ENCODE measurements around the gene TBXA2R.
"Not testable (repeated sequence)": the region's sequence is repeated elsewhere in the genome, so short reads cannot be mapped to it uniquely, and the experiment has no call there.

The TBXA2R gene

DNA sequence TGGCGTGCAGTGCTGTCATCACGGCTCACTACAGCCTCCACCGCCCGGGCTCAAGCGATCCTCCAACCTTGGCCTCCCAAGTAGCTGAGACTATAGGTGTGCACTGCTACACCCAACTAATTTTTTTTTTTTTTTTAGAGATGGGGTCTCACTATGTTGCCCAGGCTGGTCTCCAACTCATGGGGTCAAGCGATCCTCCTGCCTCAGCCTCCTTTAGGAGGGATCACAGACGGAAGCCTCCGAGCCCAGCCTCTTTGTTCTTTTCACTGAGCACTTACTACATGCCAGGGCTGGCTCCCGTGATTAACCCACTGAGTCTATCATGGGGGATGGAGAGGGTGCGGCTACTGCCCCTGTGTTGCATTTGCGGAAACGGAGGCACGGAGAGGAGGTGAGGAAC lies 32.8 kb upstream of the TBXA2R start:
- no peak for DNase-seq (ENCODE audit: low spot score)

DNA sequence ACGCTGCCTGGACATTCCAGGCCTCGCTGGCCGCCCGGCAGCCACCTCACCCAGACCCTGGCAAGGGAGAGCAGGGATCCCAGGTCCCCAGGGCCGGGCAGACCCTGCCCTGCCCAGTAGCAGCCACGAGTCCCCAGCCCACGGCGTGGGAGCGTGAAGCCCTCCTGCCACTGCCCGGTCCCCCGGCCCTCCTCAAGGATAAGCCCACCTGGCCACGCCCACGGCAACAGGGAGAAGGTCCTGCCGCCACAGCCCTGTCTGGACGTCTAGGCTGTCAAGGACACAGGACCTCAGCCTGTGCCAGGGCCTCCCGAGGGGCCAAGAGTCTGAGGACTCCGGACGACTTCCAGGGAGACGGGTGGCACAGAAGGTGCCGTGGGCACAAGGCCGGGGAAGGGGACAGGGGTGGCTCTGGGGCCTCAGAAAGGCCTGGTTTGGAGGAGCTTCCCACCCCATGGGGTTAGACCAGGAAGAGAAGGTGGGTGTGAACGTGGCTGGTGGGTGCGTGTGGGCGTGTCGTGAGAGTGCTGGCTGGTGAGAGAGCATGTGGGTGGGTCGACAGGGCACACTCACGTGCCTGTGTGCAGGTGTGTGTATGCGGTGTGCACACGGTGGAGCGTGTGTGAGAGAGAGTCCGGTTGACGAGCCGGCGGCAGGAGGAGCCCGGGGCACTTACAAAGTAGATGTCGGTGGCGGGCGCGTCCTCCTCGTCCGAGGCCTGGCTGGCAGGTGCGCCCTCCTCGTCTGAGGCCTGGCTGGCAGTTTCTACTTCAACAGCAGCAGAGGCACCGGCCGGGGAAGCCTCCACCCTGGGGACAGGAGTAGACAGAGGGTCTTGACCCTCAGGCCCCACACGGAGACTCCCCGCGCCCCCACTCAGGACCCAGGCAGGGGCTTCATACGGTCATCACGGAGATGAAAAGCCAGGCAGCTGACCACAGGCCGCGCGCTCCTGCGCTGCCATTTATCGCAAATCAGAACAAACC lies 31.8 kb upstream of the TBXA2R start:
- DNase-seq (ENCODE audit: low spot score), result no peak

GRCh38 chr19:3637621-3638020 lies 30.9 kb upstream of the TBXA2R start:
- DNase-seq (ENCODE audit: low spot score), result no peak

DNA sequence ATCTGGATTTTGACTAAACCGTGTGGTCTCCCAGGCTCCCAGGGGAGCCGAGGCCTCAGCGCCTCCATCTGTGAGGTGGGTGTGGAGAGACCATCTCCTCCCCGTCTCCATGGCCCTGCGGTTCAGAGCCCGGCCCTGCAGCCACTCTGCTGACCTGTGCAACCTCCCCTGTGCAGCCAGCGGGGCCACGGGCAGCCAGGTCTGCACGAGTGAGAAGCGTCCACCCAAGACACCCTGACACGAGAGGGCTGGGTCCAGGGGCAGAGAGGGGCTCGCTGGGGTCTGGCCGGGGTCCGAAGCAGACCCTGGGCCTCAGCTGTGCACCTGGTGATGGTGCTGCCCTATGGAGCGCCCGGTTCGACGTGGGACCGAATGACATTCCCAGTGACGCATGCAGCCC lies 30.3 kb upstream of the TBXA2R start:
- DNase-seq (ENCODE audit: low spot score), result no peak

GRCh38 chr19:3636506-3636905 lies 29.8 kb upstream of the TBXA2R start:
- DNase-seq (ENCODE audit: low spot score), result no peak

GRCh38 chr19:3634496-3635045 lies 27.9 kb upstream of the TBXA2R start:
- DNase-seq (ENCODE audit: low spot score), result no peak

DNA sequence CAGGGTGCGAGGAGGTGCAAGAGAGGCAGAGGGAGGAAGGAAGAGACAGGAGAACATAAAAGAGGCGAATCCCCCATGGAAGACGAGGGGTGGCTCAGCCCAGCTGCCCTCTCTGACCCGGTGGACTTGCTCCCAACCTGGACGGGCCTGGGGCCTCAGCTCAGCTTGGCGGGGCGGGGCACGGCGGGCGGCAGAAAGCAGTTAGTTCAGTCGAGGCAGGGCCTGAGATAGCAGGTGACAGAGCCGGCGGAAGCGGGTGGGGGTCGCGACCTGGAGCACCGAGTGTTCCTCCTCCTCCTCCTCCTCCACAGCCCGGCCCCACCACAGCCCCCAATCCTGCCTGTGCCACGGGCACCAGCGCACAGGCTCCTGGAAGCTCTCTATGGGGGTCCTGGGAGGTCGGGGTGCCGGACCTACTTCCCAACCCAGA lies 26.9 kb upstream of the TBXA2R start:
- no peak for DNase-seq (ENCODE audit: low spot score)

GRCh38 chr19:3632739-3633558 lies 26.3 kb upstream of the TBXA2R start:
- no peak for DNase-seq (ENCODE audit: low spot score)

DNA sequence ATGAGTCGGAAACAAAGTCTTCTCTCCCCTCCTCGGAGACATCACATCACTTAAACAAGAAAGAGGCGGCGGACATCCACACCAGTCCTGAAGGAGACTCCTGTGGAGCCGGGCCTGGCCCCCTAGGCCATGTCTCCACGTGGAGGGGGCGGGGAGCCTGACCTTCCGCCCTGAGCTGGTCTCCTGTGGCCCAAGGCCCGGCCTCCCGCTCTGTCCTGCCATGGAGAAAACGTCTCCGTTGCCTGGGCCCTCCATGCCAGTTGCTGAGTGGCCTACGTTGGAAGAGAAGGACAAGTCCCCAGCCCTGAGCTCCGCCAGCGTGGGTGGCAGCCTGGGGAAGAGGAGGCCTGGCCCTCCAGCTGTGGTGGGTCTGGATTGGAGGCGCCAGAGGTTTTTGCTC lies 25.4 kb upstream of the TBXA2R start:
- DNase-seq (ENCODE audit: low spot score), result no peak

DNA sequence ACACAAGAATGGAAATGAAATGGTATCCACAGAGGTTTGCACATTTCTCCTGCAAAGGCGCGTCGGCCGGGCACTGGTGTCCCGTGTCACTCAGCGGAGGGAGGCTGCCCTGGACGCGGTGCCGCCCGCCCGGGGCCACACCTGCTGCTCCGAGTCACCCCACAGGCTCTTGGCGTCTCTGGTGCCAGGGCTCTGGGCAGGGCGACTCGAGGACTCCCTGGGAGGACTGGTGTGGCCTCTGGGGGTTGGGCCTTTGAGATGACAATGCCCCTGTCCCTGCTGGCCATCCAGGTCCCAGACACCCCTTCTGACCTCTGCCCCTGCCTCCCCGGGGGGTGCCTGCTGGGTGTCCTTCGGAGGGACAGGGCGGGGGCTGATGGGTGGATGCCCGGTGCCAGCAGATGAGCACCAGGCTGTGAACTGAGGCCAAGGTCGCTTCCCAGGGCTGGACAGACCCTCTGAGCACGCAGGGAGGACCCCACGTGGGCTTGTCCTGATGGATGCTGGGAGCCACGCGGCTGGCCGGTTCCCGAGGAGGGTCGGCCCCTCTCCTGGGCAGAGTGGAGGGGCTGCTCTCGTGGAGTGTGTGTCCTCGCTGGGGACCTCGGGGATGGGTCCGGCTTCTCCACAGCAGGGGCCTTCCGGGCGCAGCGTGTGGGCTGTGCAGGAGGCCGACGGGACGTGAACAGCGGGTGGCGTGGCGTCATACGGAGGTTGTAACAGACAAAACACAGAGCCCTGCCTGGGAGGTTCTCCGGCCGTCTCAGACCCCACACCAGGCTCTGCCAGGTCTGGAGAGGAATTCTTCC lies 24.6 kb upstream of the TBXA2R start:
- no peak for DNase-seq (ENCODE audit: low spot score)

DNA sequence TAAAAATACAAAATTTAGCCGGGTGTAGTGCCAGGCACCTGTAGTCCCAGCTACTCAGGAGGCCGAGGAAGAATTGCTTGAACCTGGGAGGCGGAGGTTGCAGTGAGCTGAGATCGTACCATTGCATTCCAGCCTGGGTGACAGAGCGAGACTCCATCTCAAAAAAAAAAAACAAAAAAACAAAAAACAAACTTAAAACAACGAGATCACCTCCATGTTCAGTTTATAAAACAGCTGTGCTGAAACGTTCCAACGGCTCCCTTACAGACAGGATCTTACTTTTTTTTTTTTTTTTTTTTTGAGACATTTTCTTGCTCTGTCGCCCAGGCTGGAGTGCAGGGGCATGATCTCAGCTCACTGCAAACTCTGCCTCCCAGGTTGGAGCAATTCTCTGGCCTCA lies 22.1 kb upstream of the TBXA2R start:
- not testable (repeated sequence) for DNase-seq (ENCODE audit: low spot score)

- DNase-seq (ENCODE audit: low spot score), result no peak
Observed at GRCh38 chr19:3627351-3627723, 20.7 kb upstream of the TBXA2R start.

- DNase-seq (ENCODE audit: low spot score), result peak; percentile 100
Observed at GRCh38 chr19:3626473-3627350, 20.0 kb upstream of the TBXA2R start, which contains the start of gene CACTIN. TSS of gene CACTIN (minus strand) at chr19:3626790. CDS start at chr19:3626762, 28 bp downstream.

- no peak for DNase-seq (ENCODE audit: low spot score)
Observed at GRCh38 chr19:3625996-3626472, 19.4 kb upstream of the TBXA2R start.

GRCh38 chr19:3623716-3624115 lies 17.0 kb upstream of the TBXA2R start:
- no peak for DNase-seq (ENCODE audit: low spot score)

- no peak for DNase-seq (ENCODE audit: low spot score)
Observed at GRCh38 chr19:3622224-3622623, 15.5 kb upstream of the TBXA2R start.

DNA sequence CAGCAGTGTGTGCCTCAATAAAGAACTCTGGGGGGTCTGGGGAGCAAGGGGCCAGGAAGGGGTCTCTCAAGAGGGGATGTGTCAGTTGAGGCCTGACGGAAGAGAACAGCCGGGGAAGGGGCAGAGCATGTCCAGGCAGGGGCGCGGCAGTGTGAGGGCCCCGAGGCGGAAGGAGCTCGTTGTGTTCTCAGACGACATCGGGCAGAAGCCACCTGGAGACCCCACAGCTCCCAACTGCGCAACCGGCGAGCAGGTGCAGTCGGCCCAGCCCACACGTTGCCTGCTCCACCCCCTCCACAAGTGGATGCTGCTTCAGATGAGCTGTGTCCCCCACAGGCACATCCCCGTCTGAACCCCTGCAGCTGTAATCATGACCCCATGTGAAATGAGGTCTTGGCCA lies 15.0 kb upstream of the TBXA2R start:
- no peak for DNase-seq (ENCODE audit: low spot score)

DNA sequence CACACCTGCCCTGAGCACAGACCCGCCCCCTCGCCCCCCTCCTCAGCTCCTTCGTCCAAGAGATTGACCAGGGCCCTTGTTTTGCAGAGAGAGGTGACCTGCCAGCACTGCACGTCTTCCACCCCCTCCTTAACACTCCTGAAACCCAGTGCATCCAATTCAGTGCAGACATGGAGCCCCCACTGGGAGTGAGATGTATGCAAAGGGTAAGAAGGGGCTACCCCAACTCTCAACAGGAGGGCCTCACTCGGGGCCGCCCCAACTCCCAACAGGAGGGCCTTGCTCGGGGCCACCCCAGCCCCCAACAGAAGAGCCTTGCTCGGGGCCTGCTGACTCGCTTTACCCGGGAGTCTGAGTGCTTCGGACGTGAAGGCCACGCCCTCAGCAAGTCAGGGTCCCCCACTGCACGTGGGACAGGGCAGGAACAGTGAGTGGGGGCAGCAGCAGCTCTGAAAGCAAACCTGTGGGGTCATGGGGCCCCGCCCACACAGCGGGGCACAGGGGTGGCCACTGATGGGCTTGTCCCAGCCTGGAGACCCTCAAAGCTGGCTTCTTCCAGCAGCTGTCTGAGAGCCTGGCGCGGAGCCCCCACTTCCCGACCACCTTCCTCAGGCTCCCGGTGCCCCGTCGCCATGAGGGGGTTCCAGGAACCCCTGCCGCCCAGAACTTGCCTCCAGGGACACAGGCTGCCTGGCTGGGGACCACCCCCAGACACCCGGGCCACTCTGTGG lies 14.3 kb upstream of the TBXA2R start:
- DNase-seq (ENCODE audit: low spot score), result no peak

GRCh38 chr19:3620145-3620816 lies 13.6 kb upstream of the TBXA2R start:
- no peak for DNase-seq (ENCODE audit: low spot score)
